Cerebellar cortex (tissue), 1 donor: ENCODE measurements around the gene ARVCF.

Source experiments
- DNase-seq: peaks from one replicate; pipeline ENCODE4 v3.0.0-alpha.2; 2015; ENCODE audit warnings: low spot score

The ARVCF gene

GRCh38 chr22:20029550-20030225, 13.1 kb upstream of the ARVCF start:
- DNase-seq, result no peak

- DNase-seq, result peak; percentile 75
Measured at GRCh38 chr22:20028855-20029549, 12.4 kb upstream of the ARVCF start.

- DNase-seq, result no peak
Measured at GRCh38 chr22:20027966-20028854, 11.6 kb upstream of the ARVCF start.

GRCh38 chr22:20026996-20027601, 10.5 kb upstream of the ARVCF start:
- no peak for DNase-seq

GRCh38 chr22:20026204-20026908, 9.7 kb upstream of the ARVCF start:
- no peak for DNase-seq

- no peak for DNase-seq
Measured at GRCh38 chr22:20025401-20026203, 9.0 kb upstream of the ARVCF start.

- no peak for DNase-seq
Measured at GRCh38 chr22:20024650-20025397, 8.2 kb upstream of the ARVCF start.

GRCh38 chr22:20024225-20024624, 7.6 kb upstream of the ARVCF start:
- DNase-seq, result no peak

- no peak for DNase-seq
Measured at GRCh38 chr22:20022978-20023613, 6.5 kb upstream of the ARVCF start.

GRCh38 chr22:20022231-20022977, 5.8 kb upstream of the ARVCF start:
- no peak for DNase-seq

GRCh38 chr22:20021196-20022181, 4.9 kb upstream of the ARVCF start:
- no peak for DNase-seq

- DNase-seq, result peak; percentile 81
Measured at GRCh38 chr22:20020533-20021195, 4.0 kb upstream of the ARVCF start, which contains the start of gene TANGO2. TSS of gene TANGO2 (plus strand) at chr22:20021110. CDS start at chr22:20036799, 15,689 bp downstream.

GRCh38 chr22:20019661-20020532, 3.3 kb upstream of the ARVCF start:
- DNase-seq, result no peak

GRCh38 chr22:20018001-20018400, 1.4 kb upstream of the ARVCF start:
- DNase-seq, result no peak

- no peak for DNase-seq
Measured at GRCh38 chr22:20017622-20017958, 967 bp upstream of the ARVCF start.
